LoVo (cell line): ENCODE data around the gene TAS2R30.
A peak's percentile ranks its signal among the peaks of the same experiment; 100 is the strongest.

Source experiments
- DNase-seq: peaks from one replicate; pipeline ENCODE4 v3.0.0-alpha.2; 2016; ENCODE audit warnings: low spot score

TAS2R30 gene

DNA sequence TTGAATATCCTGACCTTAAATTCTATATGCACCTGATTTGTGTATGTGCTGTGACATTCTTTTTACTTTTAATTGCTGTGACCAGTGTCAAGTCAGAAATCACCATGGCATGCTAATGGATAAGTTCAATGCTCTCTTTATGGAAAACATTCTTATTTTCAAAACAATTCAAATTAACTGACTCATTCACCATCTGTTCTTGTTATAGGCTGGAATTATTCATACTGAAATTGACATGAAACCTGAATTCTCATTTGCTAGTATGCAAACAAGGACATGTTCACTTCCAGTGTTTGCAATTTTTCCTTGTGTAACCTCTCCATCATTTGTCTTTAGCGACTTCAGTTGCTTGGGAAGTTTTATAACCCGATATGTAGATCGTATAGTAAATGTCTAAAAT is at the start of gene TAS2R30:
Gene TAS2R30 (minus strand): TSS at position 340 of the 400 bp plus-strand sequence. CDS start 400 bp downstream, outside the sequence.
- no peak for DNase-seq

DNA sequence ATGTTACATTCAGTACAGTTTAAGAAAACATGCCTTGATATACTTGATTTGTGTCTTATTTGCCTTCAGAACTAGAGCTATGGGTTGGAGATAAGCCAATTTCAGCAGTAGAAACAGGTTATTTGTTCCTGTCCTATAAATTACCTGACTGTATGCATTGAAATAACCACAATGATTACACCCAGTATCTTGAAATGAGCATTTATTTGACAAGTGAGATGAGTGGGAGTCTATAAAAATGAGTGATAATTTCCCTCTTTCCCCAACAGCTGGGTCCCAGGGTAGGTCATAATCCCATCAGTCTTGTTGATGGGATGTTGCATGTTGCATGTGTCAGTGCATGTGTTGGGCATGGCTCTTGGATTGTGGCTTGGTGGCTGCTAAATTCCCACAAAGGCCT is 48.6 kb upstream of the TAS2R30 start:
- no peak for DNase-seq

DNA sequence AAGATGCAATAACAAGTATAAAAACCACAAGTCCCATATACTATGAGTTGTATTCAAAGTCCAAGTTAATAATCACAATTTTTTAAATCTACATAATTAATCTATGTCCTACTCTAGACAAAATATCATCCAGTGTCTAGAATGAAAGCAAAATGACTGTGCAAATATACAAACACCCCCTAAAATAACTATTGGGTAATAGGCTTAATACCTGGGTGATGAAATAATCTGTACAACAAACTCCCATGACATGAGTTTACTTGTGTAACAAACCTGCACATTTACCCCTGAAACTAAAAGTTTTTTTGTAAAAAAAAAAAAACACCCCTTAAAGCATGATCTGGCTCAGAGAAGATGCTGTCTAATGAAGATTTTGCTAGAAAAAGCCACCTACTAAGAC is 48.1 kb upstream of the TAS2R30 start:
- no peak for DNase-seq

- DNase-seq, result no peak
Measured at GRCh38 chr12:11178250-11178649, 43.8 kb upstream of the TAS2R30 start.

DNA sequence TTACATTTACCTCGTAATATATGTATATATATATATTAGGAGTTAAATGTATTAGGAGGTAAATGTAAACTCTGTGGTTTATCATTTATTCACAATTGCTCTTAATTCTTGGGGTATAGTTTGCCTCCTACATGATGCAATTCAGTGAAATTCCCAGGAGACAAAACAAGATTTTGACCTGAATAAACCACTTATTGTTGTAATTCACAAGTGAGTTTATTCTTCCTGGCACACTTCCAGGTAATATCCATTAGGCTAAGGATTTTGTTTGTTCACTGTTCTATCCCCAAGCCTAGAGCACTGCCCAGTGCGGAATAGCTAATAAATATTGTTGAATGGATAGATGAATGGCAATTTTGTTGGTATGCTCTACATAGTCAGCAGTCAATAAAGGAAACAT is 39.6 kb upstream of the TAS2R30 start:
- peak; percentile 23 for DNase-seq

DNA sequence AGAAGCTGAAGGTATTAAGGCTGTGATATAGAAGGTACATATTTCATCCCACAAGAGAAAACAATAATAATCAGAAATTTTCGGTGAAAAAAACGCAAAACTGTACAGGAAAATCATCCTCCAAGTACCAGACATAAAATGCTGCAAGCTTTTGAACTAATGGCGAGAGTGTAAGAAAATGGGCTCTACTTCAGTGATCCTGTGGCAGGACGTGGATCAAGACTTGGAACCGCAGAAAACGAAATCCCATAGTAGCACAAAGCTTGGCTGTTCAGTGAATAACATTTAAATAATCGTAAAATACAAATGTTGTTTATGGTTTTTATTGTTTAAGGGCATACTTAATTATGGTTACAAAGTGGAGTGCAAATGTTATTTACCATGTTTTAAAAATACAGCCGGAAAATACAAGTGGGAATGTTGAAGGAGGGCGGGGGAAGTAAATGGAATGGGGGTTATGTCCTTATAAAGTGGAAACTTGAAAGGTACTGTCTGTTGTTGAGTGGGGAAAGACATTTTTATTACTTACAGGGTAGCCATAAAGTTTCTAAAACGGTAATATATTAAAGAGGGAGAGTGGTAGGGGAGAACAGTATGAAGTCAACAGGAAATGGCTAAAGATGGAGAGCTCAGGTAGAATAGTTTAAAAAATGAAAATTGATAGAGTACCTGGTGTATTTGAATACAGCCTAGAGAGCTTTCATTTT is 37.7 kb upstream of the TAS2R30 start:
- peak; percentile 55 for DNase-seq

DNA sequence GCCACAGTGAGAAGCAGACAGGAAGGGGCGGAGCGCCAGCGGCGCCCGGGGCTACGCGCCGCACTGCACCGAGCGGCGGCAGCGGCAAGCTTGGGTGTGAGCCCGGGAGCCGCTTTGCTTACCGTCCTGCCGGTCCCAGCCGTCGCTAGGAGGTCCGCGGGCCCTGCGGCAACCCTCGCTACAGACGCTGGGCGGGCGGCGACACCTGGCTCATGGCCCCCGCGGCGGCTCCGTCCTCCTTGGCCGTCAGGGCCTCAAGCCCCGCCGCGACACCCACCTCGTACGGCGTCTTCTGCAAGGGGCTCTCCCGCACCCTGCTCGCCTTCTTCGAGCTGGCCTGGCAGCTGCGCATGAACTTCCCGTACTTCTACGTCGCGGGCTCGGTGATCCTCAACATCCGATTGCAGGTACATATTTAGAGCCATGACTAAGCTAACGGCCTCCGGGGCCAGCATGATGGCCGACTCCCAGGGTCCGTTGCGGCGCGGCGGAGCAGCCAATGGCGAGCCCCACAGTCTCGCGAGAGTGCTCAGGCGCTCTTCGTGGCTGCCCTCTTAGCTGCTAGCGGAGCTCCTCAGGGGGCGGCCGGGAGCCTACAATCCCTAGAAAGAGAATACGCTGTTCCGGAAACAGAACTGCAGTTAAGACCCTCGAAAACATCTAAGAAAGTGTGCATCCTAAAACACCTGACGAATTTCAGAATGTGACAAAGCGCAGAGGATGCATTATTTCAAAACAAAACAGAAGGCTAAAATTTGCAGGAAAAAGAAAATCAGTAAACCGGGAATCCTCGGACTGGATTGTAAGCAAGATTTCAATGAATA is 36.9 kb upstream of the TAS2R30 start, which contains the start of gene SMIM10L1:
Gene SMIM10L1 (plus strand): TSS at position 50 of the 824 bp plus-strand sequence. CDS start 163 bp downstream, at position 213.
- DNase-seq, result peak; percentile 98

- no peak for DNase-seq
Measured at GRCh38 chr12:11170810-11171144, 36.3 kb upstream of the TAS2R30 start.

DNA sequence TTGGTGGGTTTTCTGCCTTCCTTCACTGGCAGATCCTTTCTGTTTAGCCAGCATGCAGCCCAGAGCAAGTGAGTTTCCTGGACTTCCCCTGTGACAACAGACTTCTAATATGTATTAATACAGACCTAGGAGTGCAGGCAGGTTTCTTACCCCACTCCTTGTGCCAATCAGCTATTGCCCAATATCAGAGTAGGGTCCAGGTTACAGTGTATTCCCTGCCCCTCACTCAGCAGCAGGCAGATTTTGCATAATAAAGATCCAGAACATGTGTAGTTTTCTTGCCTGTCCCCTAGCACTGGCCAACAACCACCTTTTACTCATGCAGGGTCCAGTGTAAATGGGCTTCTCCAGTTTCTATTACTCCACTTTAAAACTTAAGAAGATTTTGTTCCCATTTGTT is 31.9 kb upstream of the TAS2R30 start:
- DNase-seq, result no peak

GRCh38 chr12:11164384-11164783 is 29.9 kb upstream of the TAS2R30 start:
- no peak for DNase-seq

GRCh38 chr12:11162502-11162901 is 28.1 kb upstream of the TAS2R30 start:
- DNase-seq, result no peak

DNA sequence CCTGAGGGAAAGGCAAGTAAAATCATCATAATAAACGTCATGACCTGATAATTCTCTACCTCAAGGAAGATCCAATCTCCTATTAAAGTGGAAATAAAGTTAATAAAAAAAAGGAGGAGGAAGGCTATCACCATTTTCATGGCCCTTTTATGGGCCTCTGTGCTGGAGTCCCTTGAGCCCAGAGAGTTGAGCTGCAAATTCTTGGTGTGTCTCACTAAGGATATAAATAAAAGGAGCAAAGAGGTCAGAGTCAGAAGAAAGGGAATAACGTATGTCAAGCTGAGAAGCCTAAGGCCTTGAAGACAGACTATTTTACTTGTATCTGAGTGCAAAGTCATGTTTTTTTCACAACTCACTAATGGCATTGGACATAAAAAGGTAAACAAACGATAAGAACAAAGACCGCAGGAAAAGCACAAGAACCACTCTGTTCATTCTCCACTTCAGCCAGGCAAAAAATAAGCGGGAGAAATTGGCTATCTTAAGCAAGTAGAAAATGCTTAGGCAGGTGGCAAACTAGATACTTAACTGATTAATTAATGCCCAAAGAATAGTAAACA is 24.5 kb upstream of the TAS2R30 start:
- no peak for DNase-seq

- DNase-seq, result no peak
Measured at GRCh38 chr12:11154400-11154925, 20.0 kb upstream of the TAS2R30 start.

DNA sequence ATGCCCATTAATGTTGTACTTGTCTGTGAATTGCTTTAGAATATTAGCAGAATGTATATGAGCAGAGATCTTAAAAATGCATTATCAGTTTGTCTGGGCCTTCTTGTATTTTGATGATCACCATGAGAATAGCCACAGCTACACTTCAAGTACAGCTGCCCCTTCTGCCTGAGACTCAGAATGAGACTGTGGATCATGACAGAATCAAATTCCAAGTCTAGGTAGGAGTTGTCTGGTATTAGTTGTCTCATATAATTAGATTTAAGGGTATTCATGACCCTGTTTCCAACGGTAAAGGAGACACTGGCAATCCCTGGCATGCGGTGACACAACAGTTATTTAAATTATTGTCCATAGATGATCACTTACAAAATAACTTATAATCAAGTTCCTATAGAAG is 18.3 kb upstream of the TAS2R30 start:
- DNase-seq, result no peak

GRCh38 chr12:11150832-11151231 is 16.4 kb upstream of the TAS2R30 start:
- no peak for DNase-seq

GRCh38 chr12:11147420-11147819 is 13.0 kb upstream of the TAS2R30 start:
- no peak for DNase-seq

- no peak for DNase-seq
Measured at GRCh38 chr12:11144297-11144696, 9.9 kb upstream of the TAS2R30 start.

- no peak for DNase-seq
Measured at GRCh38 chr12:11143352-11143751, 8.9 kb upstream of the TAS2R30 start.

GRCh38 chr12:11136075-11136474 is 1.6 kb upstream of the TAS2R30 start:
- no peak for DNase-seq

GRCh38 chr12:11133816-11134215 is 628 bp downstream of the TAS2R30 start:
- no peak for DNase-seq

- DNase-seq, result no peak
Measured at GRCh38 chr12:11133162-11133561, 1.3 kb downstream of the TAS2R30 start.

GRCh38 chr12:11130999-11131398 is 3.4 kb downstream of the TAS2R30 start:
- DNase-seq, result no peak

- DNase-seq, result no peak
Measured at GRCh38 chr12:11130382-11130781, 4.1 kb downstream of the TAS2R30 start.
